Activated CD4-positive, CD25-positive, alpha-beta regulatory T cell (primary cell): ENCODE data around the gene TMEM242.
A peak's percentile ranks its signal among the peaks of the same experiment; 100 is the strongest.

Source experiments
- DNase-seq, 4 experiments: peaks; one replicate each; lab custom pipeline; 2025; lab: John Stamatoyannopoulos, UW

TMEM242 gene

DNA sequence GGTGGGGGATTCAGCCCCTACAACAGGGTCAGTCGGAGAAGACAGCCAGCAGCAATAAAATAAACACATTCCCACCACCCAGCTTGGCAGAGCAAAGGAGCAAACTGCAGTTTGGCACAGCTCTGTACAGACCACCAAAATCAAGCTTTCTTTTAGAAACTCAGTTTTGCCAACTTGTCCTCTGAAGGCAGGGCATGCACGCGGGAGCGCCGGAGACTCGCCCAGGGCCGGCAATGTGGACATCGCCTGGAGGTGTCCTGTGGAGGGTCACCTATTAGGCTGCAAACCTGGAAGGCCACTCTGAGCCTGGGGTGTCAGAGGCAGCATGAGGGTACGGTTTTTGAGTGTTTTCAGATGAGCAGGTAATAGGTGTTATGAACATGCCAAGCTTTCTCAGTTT, 34.7 kb downstream of the TMEM242 start:
- no peak for DNase-seq

DNA sequence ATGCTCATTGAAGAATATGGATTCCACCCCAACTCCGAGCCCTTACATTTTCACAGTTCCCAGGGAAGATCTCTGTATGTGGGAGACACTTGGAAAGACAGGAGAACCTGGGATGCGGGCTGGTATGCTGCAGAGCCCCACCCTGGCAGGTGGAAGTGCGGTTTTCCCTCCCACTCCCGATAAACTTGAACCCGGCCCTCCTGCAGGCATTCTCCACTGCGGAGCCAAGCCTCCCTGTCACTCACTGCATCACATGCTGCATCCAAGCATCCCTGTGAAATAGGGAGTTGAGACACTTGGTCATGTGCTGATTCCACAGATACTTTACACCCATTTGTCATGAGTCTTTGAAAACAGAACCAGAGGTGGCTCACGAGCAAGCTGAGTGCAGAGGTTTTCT, 35.4 kb downstream of the TMEM242 start:
- no peak for DNase-seq

DNA sequence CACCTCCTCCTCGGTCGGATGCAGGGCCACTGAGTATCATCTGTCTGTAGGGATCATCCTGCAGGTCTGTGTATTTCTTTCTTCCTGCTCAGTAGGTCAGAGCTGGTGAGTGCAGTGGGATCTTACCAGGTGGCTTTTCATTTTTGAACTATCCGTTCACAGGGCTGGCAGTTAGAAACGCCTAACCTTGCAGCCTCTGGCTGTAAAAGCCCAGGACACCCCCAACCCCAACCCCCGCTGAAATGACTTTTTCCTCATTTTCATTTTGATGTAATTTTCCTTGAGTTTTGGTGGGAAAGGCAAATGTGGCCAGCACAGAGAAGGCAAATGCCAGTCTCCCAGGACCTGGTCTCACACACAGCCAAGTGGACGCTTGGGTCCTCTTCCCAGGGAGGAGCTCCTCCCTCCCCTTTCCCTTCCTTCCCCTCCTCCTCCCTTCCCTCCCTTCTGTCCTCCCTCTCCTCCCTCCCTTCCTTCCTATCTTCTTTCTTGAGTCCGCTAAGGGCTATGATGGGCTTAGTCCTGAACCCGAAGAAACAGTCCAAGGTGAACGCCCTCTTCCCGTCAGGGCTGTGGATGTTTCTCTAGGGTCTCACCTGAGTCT, 36.0 kb downstream of the TMEM242 start:
- DNase-seq = no peak

DNA sequence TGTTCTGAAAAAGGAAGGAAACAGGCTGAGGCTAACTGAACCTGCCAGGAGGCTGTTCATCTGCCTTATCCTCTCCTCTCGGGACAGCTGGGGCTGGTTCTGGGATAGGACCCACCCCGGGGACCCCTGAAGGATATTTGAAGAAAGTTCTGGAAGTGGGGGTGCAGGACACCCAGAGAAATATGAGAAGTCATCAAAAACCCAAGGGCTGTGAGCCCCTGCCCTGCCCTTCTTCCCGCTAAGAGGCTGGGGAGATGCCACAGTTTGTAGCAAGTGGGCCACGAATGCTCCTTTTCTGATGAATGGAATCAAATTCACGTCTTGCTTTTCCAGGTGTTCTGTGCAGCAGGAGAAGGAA, 37.9 kb downstream of the TMEM242 start:
- no peak for DNase-seq

DNA sequence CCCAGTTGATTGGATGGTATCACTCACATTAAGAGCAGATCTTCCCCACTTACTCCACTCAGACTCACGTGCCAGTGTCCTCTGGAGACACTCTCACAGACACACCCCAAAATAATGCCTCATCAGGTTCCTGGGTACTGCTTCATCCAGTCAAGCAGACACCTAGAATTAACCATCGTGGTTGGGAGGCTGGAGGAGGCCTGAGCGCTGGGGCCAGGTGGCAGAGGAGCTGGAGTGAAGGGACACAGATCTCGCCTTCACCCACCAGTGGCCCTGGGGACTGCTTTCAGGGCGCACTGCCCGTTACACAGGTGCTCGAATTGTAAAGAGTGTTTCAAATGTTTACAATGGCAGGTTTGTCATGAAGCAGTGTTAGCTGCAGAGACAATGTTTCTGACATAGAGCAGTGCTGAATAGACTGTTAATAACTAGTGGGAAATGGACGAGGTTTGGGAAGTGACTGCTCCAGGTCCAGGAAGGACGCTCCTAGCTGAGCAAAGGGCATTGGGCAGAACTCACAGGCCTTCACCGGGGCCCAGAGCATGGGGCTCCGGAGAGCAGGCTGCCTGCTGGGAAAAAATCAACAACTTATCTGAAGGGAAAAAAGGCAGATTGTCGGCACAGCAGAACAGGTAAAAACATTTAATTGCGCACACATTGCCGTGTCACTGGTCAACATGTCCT, 38.4 kb downstream of the TMEM242 start:
- no peak for DNase-seq

DNA sequence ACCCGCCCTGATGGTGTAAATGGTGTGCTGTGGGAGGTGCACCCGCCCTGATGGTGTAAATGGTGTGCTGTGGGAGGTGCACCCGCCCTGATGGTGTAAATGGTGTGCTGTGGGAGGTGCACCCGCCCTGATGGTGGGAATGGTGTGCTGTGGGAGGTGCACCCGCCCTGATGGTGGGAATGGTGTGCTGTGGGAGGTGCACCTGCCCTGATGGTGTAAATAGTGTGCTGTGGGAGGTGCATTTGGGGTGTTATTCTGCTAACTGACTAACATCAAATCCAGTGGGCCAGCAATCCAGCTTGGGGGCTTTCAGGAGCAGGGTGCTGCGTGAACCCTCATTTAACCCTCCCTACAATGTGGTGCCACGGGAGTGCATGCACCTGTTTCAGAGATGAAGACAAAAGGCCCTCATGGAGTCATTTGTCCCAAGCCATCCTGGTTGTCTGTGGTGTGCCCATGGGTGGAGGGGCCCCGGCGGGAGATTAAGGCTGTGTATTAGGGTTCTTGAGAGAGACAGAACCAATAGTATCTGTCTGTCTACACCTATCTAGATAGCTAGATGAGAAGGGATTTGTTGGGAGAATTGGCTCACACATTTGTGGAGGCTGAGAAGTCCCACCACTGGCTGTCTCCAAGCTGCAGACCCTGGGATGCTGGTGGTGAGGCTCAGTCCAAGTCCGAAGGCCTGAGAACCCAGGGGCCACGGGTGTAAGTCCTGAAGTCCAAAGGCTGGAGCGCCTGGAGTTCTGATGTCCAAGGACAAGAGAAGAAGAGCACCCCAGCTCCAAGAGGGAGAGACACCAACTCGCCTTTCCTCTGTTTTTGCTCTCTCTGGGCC, 39.2 kb downstream of the TMEM242 start:
- no peak for DNase-seq

DNA sequence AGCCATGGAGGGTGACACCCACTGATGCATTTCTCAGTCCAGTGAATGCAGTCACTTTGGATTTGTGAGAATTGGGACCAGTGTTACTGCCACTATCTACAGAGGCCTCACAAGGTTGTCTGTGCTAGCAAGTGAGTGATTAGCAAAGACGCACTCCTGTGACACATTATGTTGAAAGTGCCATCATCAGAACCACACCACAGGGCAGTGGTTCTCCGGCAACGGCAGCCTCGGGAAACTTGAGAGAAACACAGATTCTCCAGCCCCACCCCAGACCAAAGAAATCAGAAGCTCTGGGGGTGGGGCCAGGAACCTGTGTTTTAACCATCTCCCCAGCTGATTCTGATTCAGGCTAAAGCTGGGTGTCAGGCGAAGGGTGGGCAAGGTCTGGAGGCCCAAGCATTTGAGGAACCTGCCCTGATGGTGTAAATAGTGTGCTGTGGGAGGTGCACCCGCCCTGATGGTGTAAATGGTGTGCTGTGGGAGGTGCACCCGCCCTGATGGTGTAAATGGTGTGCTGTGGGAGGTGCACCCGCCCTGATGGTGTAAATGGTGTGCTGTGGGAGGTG, 39.9 kb downstream of the TMEM242 start:
- no peak for DNase-seq

DNA sequence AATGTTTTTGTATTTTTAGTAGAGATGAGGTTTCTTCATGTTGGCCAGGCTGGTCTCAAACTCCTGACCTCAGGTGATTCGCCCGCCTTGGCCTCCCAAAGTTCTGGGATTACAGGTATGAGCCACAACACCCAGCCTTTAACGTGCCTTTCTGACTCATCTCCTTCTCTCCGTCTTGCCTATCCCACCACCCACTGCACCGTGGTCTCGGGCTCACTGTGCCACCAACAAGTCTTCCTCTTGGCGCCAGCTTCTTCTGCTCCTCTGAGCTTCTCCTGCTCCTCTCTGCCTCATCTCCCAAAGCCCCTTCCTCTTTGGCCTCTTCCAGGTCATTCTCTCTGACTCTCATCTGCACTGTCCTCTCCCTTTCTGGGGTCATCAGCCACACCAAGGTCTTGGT, 41.0 kb downstream of the TMEM242 start:
- DNase-seq = no peak

DNA sequence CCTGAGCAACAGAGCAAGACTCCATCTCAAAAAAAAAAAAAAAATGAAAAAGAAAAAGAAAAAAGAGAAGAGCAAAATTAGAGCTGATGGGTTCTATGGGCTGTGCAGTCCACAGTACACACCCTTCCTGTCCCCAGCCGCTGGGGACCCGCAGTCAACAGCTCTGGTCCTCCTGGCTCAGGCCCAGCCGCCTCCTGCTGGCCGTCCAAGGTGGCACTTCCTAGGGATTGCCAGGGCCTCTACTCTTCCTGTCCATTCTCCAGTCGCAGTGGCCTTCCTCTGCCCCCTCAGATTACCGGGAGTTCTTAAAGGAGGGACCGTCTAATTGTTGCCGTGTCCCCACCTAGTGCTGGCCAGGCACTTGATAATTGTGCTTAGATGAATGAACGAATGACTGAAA, 41.7 kb downstream of the TMEM242 start:
- DNase-seq = no peak

DNA sequence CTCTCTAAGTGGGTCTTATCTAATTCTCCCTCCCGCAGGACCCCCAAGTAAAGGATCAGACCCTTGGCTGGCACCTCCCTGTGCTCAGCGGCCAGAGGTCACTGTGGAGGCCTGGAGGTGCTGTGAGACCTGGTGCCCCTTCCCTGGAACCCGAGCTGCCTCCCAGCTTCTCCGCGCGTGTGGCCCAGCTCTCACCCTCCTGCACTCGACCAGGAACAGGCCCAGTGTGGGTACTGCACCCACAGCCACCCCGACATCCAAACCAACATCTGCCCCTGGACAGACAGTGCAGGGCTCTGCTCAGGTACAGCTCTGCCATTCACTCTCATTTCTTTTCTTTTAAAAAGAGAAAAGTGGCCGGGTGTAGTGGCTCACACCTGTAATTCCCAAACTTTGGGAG, 42.4 kb downstream of the TMEM242 start:
- no peak for DNase-seq

DNA sequence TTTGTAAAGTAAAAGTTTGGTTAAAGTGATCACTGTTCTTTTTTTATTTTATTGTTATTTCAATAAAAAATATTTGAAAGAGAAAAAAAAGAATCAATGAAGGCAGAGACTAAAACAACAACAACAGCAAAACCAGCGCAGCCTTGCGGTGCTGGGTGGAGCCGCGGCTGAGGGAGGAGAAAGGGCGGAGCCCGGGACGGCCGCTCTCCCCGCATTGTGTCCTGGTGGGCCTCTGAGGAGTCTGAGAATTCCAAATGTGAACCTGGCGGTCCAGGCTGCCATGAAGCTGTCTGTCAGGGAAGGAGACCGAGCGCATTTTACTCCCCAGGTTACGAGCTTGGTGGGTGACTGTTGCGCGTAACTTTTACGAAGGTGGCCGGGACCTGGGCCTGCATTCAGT, 43.2 kb downstream of the TMEM242 start:
- DNase-seq = no peak

DNA sequence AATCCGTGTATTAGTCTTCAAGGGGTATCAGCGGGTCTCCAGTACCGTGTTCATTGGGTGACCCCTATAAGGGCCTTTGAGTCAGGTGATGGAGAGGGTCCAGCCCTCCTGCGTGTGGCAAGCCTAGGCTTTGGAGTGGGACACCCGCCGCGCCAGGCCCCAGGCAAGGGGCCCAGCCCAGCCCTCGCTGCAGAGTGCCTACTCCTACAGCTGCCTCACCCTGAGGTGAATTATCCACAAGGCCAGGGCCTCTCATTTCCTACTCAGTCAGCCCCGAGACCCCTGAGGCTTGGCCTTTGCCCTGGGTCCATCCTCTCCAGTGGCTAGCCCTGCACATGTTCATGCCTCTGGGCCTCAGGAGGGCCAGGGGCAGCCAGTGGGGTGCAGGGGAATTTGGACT, 45.1 kb downstream of the TMEM242 start:
- no peak for DNase-seq

DNA sequence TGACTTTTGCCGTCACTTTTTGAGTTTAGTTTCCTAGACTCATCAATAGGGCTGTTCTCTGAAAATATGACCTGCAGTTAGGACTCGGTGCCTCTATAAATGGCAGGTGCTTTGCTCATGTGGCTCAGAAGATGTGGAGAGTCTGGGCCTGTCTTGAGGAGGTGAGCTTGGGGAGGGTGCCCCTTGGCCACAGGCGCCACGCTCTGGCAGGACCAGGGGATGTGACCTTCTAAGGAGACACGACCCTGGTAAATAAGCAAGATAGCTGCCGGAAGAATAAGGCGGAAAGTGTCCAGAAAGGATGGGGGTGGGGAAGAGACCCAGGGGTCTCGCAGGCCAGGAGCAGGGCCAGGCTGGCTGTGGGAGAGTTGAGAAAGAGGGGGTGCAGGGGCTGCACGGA, 46.6 kb downstream of the TMEM242 start:
- DNase-seq = no peak

DNA sequence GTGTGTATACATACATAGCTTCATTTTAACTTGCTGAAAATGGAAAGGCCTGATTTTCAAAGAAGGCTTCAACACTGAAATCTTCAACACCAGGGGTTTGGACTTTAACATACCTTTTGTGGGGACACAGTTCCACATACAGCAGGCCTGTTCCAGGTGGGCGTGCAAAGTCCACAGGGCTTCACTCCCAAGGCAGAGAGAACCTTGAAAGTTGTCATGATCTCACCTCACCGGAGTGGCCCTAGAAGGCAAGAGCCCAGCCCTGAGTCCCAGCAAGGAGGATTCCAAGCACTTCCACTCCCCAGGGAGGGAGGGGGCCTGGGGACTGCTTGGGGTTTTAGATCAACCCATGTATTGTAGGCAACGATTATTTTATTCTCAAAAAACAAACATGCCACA, 47.2 kb downstream of the TMEM242 start:
- no peak for DNase-seq

DNA sequence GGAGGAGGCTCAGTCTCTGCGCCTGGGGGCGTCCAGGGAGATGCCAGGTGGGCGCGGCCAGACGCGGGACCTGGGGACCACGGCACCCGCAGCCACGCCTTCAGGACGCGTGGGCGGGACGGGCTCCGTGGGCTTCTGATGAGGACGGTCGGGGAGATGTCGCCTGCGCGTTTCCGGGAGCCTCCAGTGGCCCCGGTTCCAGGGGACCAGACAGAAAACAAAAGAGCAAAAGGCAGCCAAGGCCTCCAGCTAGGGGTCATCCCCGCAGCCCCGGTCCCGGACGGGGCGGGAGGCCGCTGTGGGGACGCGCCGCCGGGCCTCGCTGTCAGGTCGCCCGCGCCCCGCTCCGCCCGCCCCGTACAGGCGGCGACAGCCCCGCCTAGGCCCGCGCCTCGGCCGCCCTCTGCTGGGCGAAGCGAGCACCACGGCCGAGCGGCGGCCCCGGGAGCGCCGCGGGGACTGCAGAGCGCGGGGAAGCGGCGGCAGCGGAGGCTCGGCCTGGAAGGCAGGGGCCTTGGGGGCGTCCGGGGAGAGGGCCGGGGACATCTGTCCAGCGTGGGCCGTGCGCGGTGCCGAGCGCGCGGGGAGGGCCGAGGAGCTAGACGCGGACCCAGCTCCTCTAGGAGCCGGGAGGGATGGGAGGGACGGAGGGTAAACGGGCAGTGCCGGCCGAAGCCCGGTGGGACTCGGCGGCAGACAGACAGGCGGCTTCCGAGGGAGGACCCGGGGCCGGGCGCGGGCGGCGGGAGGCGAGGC, 48.7 kb downstream of the TMEM242 start:
- DNase-seq = peak; percentile 64 to 77 (median 70)

DNA sequence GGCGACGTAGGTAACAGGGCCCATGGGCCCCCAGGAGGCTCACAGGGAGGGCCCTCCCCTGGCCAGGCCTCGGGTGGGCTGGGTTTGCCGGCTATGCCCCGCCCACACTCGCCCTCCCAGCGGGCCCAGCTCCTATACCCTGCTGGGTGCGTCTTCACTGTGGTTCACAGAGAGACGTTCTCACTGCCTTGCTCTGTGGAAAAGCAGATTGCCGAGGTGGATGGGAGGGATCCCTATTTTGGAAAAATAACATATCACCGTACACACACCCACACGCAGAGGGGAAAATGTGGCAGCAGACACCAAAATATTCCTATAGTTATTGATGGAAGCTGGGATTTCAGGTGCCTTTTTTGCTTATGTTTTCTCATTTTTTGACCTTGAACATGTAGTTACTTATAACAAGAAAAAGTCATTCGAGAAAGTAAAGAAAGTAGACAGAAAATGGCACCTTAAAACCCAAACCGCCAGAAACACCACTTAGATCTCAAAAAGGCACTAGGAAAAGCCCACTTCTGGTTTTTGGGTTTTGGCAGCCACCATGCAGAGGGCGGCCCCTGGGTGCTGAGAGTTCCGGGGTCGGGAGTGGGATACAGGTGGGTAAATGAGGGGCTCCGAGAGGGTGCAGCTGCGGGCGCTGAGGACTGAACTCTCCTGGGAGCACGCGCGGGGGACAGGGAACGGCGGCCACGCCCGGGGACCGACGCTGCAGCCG, 49.4 kb downstream of the TMEM242 start:
- peak; percentile 18 to 35 (median 20) for DNase-seq

DNA sequence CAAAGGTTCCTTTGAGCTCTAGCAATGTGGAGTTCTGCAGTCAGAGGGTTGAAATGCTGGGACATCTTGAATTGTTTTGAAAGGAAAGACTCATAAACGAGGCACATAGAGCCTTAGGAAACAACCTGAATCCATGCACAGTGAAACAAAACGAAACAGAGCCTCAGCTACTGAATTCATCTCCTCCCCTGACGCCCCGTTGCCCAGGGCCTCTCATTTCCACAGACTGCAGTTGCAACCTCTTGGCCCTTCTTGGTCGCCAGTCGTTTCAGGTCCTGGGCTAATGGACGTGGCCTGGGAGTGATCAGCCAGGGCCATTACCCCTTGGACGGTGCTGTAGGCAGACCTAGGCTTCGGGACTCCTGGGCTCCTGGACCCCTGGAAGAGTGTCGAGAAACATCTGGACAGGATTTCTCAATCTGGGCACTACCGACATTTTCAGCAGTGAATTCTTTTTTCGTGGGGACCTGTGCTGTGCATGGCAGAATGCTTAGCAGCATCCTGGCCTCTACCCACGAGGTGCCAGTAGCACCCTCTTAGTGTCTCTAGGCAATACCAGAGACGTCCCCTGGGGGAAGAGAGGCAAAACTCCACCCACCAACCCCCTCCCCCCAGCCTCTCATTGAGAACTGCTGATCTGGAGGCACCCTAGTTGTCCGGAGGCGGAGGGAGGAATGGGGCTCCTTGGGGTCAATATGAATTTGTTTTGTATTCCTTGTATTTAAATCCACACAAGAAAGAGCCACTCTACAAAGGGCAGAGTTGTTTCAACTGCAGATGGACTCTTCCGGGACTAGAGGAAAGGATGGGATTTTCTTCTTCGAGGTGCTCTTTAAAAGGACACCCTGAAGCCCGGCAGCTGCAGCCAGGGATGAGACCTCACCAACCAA, 50.2 kb downstream of the TMEM242 start:
- peak in 2 of 4 experiments; percentile 8 to 12 for DNase-seq

DNA sequence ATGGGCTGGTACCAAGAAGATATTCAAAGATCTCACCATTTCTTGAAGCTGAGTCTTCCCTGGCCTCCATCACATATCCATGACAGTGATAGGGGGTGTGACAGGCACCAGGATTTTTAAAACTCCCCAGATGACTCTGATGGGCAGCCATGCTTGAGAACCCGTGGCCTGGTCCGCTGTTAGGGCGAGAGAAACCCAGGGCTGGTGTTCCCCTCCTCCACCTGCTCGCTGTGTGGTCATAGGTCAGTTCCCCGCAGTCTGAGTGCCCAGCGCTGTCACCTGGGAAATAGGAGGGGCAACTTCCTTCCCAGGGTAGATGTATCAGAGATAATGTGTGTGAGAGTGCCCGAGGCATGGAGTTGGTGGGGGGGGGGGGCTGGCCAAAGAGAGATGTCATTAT, 50.9 kb downstream of the TMEM242 start:
- DNase-seq = no peak

DNA sequence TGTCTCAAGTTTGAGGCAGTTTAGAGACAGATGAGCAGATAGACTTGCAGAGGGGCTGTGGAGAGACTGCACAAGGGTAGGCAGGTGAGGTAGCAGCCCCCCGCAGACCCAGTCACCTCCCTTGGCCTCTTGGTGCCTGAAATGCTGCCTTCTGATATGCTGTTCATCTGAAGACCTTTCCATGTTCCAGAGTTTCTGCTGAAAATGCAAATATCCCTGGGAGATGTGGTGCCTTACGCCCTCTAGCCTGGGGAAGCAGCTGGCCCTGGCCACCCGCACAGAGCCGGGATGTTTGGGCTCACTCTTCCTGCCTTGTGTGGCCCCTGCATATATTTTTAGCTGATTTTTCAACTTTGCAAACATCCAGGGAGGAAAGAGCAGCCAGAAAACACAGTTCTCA, 51.4 kb downstream of the TMEM242 start:
- no peak for DNase-seq

DNA sequence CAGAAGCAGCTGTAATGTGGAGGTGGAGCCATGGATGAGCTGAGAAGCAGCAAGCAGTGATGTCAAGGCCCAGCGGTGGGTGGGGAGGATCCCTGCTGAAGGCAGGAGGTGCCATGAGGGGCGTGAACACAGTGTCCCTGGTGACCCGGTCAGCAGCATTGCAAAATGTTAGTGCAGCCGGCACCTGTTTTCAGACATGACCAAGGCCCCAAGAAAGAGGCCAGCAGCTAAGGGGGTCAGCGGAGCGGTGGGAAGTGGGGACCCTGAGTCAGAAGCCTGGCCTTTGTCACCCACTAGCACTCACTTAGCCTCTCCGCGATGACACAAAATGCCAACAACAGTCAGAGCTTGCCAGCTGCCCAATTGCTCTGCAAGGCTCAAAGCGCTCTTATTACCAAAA, 51.9 kb downstream of the TMEM242 start:
- no peak for DNase-seq

DNA sequence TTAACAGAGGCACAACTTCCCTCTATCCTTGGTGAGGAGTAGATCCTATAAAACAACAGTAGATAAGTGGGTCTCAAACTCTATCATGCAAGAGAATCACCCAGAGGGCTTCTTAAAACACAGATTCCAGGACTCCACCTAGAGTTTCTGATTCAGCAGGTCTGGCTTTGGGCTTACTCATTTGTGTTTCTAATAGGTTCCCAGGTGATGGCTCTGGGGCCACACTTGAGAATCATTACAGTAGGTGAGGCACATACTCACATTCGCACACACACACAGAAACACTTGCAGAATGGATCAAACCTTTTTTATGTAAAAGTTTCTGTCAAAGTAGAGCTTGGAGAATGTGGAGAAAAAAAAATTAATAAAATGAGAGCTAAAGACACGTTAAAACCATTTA, 52.4 kb downstream of the TMEM242 start:
- DNase-seq = no peak
